Measurements from ENCODE around the gene DENND1B. TPM values are rescaled to one million over a fixed set of nuclear protein-coding genes. Genes with fewer than 3 reads are reported as not detected.

The DENND1B gene
- total and polyA plus RNA-seq, 9 of the 15 experiments (the other 6 are each of a cell fraction or from before 2014, with no cell fraction given), result 2.1 to 12.1 (median 7.5) TPM

GRCh38 chr1:197675583-197676208 lies 99.6 kb downstream of the DENND1B start (continued):
- TF ChIP-seq RREB1 (CRISPR knock-in tag; IDR thresholded peaks at IDR 0.05), result no peak
- TF ChIP-seq MAFG (tag; conservative IDR thresholded peaks at IDR 0.05), result no peak
- peak; percentile 98 for TF ChIP-seq CEBPB (tag; IDR thresholded peaks at IDR 0.05)
- no peak for TF ChIP-seq GATAD2B (IDR thresholded peaks at IDR 0.05; ENCODE audit: borderline replicate concordance)
- TF ChIP-seq TFE3 (CRISPR knock-in tag; IDR thresholded peaks at IDR 0.05), result no peak
- TF ChIP-seq L3MBTL2 (IDR thresholded peaks at IDR 0.05), result peak; percentile 66; the same call in 1 of the 2 replicates
- peak; percentile 71 for TF ChIP-seq BRD4 (IDR thresholded peaks at IDR 0.05)
- peak; percentile 69; the same call in 1 of the 2 replicates for TF ChIP-seq DPF2 (IDR thresholded peaks at IDR 0.05)
- peak; percentile 65 for TF ChIP-seq CEBPG (CRISPR knock-in tag; IDR thresholded peaks at IDR 0.05)
- peak; percentile 86 to 97 for TF ChIP-seq CEBPG (tag; conservative IDR thresholded peaks at IDR 0.05 in 1 of 2, IDR thresholded peaks at IDR 0.05 in 1 of 2)
- TF ChIP-seq TAF1 (IDR thresholded peaks at IDR 0.05; ENCODE audit: control insufficient read depth, extremely low read depth, insufficient read depth, low read length, severe bottlenecking), result no peak
- TF ChIP-seq HMBOX1 (IDR thresholded peaks at IDR 0.05), result peak; percentile 64
- TF ChIP-seq ZNF583 (CRISPR knock-in tag; IDR thresholded peaks at IDR 0.05), result no peak
- TF ChIP-seq SIN3A (IDR thresholded peaks at IDR 0.05; ENCODE audit: borderline replicate concordance in 2 of 2, control insufficient read depth in 1 of 2, low read depth in 2 of 2, low read length in 2 of 2), result 0 out of 4 replicates have a peak, but pooled peaks of 1 of the 2 experiments have one; percentile 15
- peak; percentile 48; the same call in 1 of the 2 replicates for TF ChIP-seq ARID1B (IDR thresholded peaks at IDR 0.05)
- TF ChIP-seq THRB (CRISPR knock-in tag; conservative IDR thresholded peaks at IDR 0.05), result 0 out of 2 replicates have a peak, but pooled peaks have one; percentile 23
- TF ChIP-seq SMAD1 (IDR thresholded peaks at IDR 0.05; ENCODE audit: low read depth, low read length, partially characterized antibody), result no peak
